ENCODE data around the gene PLXNB1.
"Not testable (repeated sequence)": the region's sequence is repeated elsewhere in the genome, so short reads cannot be mapped to it uniquely, and the experiment has no call there.

The PLXNB1 gene

DNA sequence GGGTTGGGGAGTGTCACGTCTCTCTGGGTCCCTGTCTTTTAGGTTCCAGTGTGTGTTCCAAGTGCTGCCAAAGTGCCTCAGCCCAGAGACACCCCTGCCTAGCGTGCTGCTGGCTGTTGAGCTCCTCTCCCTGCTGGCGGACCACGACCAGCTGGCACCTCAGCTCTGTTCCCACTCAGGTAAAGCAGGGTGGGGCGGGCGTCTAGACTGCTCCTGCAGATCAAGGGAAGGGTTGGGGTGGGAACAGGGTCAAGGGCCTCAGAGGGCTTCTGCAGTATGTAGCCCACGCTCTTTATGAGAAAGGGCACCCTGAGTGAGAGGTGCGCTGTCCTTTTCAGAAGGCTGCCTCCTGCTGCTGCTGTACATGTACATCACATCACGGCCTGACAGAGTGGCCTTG is 33.8 kb upstream of the PLXNB1 start:
- no peak for DNase-seq (ENCODE audit: low read depth)

DNA sequence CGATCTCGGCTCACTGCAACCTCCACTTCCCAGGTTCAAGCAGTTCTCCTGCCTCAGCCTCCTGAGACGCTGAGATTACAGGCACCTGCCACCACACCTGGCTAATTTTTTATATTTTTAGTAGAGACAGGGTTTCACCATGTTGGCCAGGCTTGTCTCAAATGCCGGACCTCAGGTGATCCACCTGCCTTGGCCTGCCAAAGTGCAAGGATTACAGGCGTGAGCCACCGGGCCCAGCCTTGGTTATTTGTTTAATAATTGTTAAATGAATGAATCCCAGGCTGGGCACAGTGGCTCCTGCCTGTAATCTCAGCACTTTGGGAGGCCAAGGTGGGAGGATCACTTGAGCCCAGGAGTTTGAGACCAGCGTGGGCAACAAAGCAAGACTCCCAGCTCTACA is 31.9 kb upstream of the PLXNB1 start:
- not testable (repeated sequence) for DNase-seq (ENCODE audit: low read depth)

DNA sequence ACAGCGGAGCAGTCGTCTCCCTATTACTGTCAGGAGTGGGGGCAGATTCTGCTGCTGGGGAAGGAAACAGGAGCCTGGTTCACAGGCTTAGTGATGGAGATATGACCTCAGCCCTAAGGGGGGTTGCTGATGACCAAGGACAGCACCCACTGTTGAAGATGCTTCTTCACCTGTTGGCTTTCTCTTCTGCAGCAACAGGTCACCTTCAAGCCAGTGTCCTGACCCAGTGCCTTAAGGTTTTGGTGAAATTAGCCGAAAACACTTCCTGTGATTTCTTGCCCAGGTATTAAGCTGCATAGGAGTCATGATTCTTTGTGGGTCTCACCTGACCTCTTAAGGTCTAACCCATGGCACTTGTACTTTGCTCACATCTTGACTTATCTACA is 30.6 kb upstream of the PLXNB1 start:
- DNase-seq (ENCODE audit: low read depth) = no peak

DNA sequence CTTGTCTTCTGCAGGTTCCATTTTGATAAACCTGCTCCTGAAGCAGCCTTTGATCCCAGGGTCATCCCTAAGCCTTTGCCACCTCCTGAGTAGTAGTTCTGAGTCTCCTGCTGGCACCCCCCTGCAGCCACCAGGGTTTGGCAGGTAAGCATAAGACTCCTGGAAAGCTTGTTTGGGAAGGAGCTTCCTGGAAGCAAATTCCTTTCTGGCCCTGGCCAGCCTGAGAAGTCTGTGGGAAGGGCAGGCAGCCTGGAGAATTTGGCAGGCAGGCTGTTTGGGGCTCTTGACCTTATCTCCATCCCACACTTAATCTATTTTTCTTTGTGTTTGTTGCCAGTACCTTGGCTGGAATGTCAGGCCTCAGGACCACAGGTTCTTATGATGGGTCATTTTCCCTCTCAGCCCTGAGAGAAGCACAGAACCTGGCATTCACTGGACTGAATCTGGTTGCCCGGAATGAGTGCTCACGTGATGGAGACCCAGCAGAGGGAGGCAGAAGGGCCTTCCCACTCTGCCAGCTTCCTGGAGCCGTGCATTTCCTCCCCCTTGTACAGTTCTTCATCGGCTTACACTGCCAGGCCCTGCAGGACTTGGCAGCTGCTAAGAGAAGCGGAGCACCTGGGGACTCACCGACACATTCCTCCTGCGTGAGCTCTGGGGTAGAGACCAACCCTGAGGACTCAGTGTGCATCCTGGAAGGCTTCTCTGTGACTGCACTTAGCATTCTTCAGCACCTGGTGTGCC is 30.1 kb upstream of the PLXNB1 start:
- no peak for DNase-seq (ENCODE audit: low read depth)

DNA sequence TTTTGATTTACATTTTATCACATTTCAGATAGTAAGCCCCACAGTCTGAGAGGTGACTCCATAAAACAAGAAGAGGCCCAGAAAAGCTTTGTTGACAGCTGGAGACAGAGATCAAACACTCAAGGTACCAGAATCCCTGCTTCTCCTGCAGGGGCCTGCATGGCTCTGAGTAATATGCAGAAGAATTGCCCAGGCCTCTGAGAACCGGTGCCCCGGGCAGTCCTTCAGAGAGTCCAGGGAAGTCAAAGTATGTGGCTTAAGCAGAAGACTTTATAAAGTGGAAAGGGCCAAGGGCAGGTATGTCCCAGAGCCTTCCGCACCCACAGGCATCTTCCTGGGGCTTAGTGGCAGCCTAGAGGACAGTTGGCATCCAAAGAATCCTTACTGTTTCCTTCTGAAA is 29.4 kb upstream of the PLXNB1 start:
- no peak for DNase-seq (ENCODE audit: low read depth)

DNA sequence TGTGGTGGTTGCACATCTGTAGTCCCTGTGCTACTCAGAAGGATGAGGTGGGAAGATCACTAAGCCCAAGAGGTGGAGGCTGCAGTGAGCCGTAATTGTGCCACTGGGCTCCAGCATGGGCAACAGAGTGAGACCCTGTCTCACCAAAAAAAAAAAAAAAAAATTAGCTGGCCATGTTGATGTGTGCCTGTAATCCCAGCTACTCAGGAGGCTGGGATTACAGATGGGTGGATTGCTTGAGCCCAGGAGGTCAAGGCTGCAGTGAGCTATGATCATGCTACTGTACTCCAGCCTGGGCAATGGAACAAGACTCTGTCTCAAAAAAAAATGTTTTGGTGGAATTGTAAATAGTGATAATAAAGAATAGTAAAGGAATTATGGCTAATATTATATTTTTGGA is 26.6 kb upstream of the PLXNB1 start:
- no peak for DNase-seq (ENCODE audit: low read depth)

DNA sequence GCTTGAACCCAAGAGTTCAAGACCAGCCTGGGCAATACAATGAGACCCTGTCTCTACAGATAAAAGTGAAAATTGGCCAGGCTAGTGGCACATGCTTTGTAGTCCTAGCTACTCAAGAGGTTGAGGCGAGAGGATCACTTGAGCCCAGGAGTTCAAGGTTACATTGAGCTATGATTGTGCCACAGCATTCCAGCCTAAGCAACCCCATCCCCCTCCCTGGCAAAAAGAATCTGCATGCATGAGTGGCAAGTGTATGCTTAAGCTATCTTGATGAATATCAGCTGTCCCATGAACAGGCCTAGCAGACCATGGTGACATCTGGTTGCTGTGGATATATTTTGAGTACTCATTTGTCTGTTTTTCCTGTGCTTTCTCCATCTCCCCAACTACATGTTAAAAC is 21.4 kb upstream of the PLXNB1 start:
- DNase-seq (ENCODE audit: low read depth) = no peak

DNA sequence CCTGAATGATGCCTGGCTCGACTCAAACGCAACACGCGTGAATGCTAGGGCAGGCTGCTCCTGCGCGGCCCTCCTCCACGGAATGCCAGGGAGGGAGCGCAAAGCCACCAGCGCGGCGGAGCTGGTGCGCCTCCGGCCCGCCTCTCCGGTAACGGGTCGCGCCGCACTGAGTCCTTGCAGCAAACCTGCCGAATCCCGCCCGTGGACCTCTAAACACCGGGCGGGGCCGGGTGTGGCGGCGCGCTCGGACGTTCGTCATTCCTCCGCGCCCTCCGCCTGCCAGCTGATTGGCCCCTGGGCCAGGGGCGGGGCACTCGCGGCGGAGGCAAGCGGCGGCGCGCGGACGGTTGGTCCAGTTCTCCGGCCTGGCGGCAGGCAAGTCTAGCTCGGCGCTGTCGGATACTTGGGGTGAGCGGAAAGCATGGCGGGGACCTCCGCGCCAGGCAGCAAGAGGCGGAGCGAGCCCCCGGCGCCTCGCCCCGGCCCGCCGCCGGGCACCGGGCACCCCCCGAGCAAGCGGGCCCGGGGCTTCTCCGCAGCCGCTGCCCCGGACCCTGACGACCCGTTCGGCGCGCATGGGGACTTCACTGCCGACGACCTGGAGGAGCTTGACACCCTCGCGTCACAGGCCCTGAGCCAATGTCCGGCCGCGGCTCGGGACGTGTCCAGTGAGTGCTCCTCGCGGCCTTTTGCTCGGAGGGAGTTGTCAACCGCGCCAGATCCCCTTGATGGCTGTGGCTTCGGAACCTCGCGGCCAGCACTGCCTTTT is 16.7 kb upstream of the PLXNB1 start, which contains the start of gene ATRIP:
Gene ATRIP (plus strand): TSS at position 313 of the 769 bp plus-strand sequence. CDS start 109 bp downstream, at position 422.
- peak; percentile 63 for DNase-seq (ENCODE audit: low read depth)

DNA sequence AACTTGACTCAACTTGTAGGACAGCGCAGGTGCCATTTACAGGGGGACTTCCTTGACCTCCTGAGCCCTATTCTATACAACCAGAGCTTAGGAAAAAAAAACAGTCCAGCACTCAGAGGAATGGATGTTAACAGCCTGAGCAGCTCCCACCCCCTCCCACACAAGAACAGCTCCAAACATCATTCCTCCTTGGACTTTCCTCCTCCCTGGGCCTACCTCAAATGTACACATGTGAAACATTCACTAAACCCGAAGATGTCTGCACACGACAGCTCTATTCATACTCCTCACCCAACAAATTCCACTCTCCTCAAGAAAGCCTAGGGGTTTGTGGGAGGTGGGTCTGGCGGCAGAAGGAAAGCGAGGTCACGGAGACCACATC is 16.1 kb upstream of the PLXNB1 start:
- DNase-seq (ENCODE audit: low read depth) = no peak

DNA sequence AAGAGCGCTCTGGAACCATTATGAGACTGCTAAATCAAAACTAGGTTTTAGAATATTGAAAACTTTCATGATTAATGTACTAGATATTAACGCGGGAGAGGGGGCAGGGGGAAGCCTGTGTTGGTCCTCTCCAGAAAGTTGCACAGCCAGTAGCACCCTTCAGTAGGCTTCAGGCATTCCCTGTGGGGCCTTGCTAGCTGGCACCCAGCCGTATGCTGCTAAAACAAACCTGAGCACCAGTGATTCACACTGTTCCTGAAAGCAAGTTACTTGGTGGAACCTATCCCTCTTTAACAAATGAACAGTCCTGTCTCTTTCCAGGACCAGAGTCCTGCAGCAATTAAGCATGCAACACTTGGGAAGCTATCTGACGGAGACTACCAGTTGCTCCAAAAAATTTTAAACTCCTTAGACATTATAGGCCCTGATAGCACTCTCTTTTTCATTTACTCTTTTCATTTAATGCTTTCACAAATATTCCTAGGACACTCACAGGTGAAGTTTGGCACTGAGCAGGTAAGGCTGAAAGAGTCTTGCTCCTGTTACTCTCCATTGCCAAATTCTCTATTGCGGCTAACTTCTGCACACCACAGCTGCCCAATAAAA is 15.5 kb upstream of the PLXNB1 start:
- DNase-seq (ENCODE audit: low read depth) = no peak

DNA sequence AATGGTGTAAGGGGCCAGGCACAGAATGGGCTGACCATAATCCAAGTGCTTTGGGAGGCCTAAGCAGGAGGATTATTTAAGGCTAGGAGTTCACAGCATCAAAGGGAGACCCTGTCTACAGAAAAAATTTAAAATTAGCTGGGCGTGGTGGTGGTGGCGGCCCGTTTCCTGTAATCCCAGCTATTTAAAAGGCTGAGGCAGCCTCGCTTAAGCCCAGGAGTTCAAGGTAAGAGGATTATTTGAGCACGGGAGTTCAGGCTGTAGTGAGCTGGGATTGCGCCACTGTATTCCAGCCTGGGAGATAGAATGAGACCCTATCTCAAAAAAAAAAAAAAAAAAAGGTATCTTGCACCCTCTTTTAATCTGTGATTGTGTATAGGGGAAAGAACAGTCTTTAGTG is 12.1 kb upstream of the PLXNB1 start:
- DNase-seq (ENCODE audit: low read depth) = no peak

DNA sequence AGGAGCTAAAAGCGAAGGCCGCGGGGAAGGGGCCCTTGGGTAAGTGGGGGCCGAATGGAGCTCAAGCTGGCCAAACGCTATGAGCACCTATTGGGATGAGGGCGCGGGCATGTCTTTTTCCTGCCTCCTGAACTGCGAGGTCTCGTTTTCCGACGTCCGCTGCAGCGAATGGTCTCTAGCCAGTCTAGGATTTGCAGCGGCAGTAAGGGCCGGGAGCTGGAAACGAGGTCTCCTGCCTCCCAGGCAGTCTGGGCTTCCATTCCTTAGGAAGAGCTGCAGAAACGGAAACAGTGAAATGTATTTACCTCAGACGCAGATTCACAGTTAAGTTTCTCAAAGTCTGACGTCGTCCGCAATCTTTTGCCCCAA is 10.7 kb upstream of the PLXNB1 start:
- DNase-seq (ENCODE audit: low read depth) = no peak

DNA sequence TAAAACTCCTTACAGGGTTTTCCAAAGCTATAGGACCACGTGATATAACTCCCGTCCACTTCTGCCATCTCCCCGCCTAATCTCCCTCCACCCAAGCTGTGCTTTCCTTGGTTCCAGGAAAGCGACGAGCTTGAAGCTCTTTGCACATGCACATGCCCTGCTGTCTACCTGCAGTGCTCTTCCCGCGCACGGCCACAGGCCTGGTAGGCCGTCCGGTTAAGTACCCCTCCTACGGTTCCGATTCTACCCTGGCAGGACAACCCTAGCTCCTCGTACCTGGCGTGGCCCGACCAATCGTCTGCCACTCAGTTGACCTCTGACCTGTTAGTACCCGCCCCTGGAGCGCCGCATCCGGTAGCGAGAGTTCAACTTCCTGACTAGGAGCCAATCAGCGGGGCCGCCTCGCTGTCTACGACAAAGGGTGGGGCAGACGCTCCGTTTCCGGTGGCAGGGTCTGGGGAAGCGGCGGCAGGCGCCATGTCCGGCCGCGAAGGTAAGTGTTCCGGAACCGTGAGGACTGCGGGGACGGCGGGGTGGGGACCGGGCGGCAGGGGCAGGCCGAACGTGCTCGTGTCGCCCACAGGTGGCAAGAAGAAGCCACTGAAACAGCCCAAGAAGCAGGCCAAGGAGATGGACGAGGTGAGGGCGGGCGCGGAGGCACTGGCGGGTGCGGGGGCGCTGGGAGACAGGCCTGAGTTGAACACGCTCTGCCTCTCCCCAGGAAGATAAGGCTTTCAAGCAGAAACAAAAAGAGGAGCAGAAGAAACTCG is 10.1 kb upstream of the PLXNB1 start, which contains the start of the genes CCDC51 and TMA7:
Gene CCDC51 (minus strand): TSS at position 300 of the 770 bp plus-strand sequence. CDS start 4,991 bp downstream, outside the sequence.
Gene TMA7 (plus strand): TSS at position 438 of the 770 bp plus-strand sequence. CDS start 40 bp downstream, at position 478.
- peak; percentile 98 for DNase-seq (ENCODE audit: low read depth)

DNA sequence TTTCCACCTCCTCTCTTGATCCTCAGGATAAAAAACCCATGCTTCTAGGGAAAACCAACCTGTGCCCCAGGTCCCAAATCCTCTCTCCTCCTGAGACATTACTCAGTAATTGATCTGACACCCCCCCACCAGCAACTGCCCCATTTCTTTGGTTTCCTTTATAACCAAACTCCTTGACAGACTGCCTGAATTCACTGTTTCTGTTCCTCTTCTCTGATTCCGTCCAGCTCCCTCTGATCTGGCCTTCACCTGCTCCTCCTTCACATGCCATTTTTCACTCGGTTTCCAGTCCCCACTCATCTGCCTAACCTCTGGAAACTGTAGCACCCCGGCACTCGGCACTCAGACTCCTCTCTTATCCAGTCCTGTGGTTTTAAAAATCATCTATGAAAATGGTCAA is 7.9 kb upstream of the PLXNB1 start:
- DNase-seq (ENCODE audit: low read depth) = no peak

DNA sequence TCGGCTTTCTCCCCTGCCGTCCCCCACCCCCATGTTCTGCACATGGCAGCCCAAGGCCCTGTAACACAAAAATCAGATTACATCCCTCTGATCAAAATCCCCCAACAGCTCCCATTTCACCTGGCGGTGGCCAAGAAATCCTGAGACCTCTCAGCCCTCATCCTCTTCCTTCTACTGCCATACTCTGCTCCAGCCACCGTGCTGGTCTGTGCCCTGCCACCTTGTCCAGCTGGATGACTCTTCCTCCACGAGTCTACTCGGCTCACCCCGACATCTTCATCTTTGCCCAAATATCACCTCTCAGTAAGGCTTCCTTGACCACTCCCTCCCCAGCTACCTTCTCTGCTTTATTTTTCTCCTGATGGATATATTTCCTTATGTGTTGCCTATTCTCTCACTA is 7.0 kb upstream of the PLXNB1 start:
- DNase-seq (ENCODE audit: low read depth) = no peak

DNA sequence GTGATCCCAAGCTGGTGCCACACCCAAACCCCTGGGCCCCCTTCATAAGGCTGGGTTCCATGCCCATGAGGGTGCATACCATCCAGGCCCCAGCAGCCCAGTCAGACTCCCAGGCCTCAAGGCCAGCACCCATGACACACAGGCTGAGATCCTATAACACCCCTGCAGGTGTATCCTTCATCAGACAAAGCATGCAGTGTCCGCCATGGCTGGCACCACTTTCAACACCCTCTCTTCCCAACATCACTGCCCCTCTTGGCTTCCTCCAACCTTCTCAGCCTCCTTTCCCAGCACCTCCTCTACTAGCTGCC is 6.5 kb upstream of the PLXNB1 start:
- DNase-seq (ENCODE audit: low read depth) = no peak

DNA sequence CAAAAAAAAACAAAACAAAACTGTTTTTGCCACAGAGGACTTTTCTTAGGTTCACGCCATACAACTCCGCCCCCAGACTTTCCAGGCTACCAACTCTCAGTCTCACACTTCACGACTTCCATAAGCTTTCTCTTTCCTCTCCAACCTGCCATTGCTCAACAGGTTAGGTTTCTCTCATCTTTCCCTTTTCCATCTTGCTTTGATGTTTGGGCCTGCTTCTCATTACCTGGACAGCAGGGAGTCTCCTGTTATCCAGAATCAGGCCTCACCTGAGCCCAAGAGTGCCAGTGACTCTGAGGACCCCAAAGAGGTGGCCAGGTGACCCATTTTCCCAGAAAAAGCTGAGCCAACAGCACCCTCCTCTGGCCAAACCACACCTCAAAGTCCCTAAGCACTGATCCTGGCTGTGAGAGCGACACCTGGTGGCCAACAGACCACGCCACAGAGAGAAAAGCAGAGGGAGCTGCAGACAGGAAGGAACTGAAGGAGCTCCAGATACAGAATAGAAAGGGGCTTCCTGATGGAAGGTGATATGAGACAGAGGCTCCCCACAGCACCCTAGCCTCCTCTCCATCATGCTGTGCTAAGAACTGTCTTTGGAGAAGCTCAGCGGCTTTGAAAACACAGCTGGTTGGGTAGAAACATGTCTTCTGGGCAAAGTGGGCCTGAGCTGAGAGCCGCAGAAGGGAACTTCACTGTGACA is 6.0 kb upstream of the PLXNB1 start:
- peak; percentile 74 for DNase-seq (ENCODE audit: low read depth)

DNA sequence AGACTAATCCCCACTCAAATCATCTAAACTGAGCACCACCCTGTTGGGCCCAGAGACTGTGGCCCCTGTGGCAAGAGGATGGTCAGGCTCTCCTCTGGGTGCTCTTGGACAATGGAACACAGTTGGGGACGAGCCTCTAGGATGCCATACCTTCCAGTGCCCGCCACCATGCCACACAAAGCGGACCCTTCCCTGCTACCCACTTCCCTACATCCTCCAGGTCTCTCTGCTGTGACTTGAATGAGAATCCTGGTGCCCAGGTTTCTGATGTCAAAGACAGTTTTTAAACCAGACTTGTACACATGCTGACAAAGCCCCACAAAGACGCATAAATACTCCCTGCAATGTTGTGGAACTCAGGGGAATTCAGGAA is 5.3 kb upstream of the PLXNB1 start:
- no peak for DNase-seq (ENCODE audit: low read depth)

DNA sequence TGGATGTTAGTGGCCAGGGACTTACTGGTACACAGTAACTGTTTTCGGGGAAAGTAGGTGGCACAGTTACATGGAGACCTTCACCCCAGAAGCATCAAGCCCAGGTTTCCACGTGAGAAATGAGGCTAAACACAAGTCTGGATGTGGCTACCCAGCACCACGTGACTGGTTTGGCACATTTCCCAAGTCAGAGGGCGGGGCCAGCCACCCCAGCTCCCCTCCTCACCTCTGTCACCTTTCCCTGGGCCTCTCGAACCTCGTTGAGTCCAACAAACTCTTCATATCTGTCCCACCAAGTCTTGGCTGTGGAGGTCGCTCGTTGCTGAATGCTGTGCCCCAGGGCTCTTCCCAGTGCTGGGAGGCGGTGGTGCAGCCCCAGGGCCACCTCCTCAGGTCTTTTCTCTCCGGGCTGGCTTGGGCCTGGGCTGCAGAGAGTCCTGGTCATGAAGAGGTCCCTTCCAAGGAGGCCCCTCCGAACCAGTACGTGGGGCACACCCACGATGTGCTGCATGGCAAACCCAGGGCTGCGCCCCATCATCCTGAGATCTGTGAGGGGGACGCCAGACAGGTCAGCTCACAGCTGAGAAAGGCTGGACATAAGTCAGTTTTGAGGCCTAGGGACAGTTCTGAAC is 4.8 kb upstream of the PLXNB1 start:
- DNase-seq (ENCODE audit: low read depth) = no peak

DNA sequence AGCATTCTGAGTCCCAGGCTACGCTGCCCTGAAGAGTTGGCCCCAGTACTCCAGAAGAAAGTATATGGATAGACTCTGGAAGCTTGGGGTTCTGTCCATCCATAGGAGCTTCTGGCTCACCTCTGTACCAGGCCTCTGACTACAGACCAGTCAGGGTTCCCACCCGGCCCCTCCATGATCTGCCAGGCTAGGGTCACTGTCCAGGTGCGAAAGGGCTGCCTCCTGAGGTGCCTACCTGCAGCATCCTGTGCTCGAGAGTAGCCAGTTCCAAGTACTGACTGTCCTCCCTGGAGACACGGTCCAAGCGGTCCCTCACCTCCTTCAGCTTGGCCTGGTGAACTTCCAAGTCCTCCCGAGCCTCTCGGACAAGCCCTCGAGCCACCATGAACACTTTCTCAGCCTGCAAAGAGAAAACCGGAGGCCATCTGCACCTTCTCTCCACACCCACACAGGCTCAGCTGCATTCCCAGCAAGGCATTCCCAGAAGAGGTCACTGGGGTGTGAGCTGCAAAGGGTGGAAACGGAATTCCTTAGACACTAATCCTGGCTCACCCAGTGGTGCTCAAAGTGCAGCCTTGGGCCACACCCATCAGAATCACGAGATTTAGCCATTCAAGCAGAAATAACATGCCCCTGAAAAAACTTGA is 3.7 kb upstream of the PLXNB1 start:
- no peak for DNase-seq (ENCODE audit: low read depth)
